ENCODE data around the gene PDCD11.

The PDCD11 gene

DNA sequence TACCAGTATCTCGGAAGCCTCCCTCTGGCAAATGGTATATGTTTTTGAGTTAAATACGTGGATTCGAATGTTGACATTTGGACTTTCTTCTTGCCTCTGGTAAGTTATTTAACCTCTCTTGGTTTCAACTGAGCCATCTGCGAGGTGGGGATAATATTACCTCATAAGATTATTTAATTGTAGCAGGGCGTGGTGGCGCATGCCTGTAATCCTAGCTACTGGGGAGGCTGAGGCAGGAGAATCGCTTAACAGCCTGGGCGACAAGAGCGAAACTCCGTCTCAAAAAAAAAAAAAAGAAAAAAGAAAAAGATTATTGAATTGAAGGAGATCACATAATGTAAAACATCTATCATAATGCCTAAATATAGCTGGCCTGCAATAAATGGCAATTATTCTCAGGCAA, 29.0 kb upstream of the PDCD11 start:
- TF ChIP-seq, protein P1, sequence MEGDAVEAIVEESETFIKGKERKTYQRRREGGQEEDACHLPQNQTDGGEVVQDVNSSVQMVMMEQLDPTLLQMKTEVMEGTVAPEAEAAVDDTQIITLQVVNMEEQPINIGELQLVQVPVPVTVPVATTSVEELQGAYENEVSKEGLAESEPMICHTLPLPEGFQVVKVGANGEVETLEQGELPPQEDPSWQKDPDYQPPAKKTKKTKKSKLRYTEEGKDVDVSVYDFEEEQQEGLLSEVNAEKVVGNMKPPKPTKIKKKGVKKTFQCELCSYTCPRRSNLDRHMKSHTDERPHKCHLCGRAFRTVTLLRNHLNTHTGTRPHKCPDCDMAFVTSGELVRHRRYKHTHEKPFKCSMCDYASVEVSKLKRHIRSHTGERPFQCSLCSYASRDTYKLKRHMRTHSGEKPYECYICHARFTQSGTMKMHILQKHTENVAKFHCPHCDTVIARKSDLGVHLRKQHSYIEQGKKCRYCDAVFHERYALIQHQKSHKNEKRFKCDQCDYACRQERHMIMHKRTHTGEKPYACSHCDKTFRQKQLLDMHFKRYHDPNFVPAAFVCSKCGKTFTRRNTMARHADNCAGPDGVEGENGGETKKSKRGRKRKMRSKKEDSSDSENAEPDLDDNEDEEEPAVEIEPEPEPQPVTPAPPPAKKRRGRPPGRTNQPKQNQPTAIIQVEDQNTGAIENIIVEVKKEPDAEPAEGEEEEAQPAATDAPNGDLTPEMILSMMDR (IDR thresholded peaks at IDR 0.05; ENCODE audit: low read depth, low read length), result no peak
- Histone ChIP-seq H3K27ac (peak overlapping the region; percentile 91), H3K9me3 (ENCODE audit: severe bottlenecking) (no peaks in the 10 kb centered on the region), H3K4me3 (ENCODE audit: low read depth, low read length) (peak overlapping the region; percentile 95), H3K36me3 (peaks cover 5% of the 10 kb centered on the region; the same call in 1 of the 2 replicates), H3K27me3 (ENCODE audit: insufficient read depth, low read depth, severe bottlenecking) (no peaks in the 10 kb centered on the region)
- no peak for DNase-seq

GRCh38 chr10:103367782-103368518, 28.5 kb upstream of the PDCD11 start, which contains the start of gene TAF5:
Gene TAF5, plus strand, starts transcription at chr10:103367976. Its CDS starts 14 bp downstream, at chr10:103367990.
- H3K9me3 ChIP-seq (ENCODE audit: severe bottlenecking), result no peaks in the 10 kb centered on the region
- peak within 1 kb of the TSS; percentile 95 for H3K4me3 ChIP-seq (ENCODE audit: low read depth, low read length)
- peak within 1 kb of the TSS; percentile 91 for H3K27ac ChIP-seq
- TF ChIP-seq, protein P1 (IDR thresholded peaks at IDR 0.05; ENCODE audit: low read depth, low read length), result no peak
- peaks cover 5% of the 10 kb centered on the region; the same call in 1 of the 2 replicates for H3K36me3 ChIP-seq
- peak; percentile 93 for DNase-seq
- H3K27me3 ChIP-seq (ENCODE audit: insufficient read depth, low read depth, severe bottlenecking), result no peaks in the 10 kb centered on the region

GRCh38 chr10:103373544-103373943, 22.9 kb upstream of the PDCD11 start:
- Histone ChIP-seq H3K27ac (no peak overlapping the region), H3K9me3 (ENCODE audit: severe bottlenecking) (no peaks in the 10 kb centered on the region), H3K36me3 (peaks cover 38% of the 10 kb centered on the region), H3K27me3 (ENCODE audit: insufficient read depth, low read depth, severe bottlenecking) (no peaks in the 10 kb centered on the region), H3K4me3 (ENCODE audit: low read depth, low read length) (no peak overlapping the region)
- no peak for DNase-seq
- TF ChIP-seq, protein P1 (IDR thresholded peaks at IDR 0.05; ENCODE audit: low read depth, low read length), result no peak

DNA sequence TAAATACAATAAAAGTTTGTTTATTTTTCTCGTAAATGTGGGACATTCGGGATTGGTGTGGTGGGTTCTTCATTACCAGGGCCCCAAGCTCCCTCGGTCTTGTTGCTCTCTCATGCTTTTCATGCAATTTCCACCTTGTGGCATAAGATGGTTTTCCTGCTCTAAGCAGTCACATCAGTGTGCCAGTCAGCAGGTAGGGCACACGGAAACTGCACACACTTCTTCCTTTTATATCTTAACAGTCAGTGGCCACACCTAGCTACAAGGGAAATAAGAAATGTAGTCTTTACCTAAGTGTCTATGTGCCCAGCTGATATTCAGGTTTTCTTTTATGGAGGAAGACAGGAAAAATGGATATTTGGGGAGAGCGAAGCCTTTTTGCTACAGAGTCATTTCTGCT, 22.2 kb upstream of the PDCD11 start:
- Histone ChIP-seq H3K9me3 (ENCODE audit: severe bottlenecking) (no peaks in the 10 kb centered on the region), H3K27ac (no peak overlapping the region), H3K27me3 (ENCODE audit: insufficient read depth, low read depth, severe bottlenecking) (no peaks in the 10 kb centered on the region), H3K4me3 (ENCODE audit: low read depth, low read length) (no peak overlapping the region), H3K36me3 (peaks cover 38% of the 10 kb centered on the region)
- TF ChIP-seq, protein P1 (IDR thresholded peaks at IDR 0.05; ENCODE audit: low read depth, low read length), result no peak
- no peak for DNase-seq

DNA sequence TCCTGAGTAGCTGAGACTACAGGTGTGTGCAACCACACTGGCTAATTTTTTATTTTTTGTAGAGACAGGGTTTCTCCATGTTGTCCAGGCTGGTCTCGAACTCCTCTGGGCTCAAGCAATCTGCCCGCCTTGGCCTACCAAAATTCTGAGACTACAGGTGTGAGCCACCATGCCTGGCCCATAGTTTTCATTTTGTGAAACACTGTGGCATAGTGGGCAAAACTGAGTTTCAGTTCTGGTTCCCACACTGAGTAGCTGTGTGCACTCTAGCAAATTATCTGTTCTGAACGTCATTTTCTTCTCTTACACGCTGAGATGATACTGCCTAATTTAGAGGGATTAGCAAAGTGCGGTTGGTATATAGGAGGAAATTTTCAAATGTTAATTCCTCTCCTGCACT, 13.7 kb upstream of the PDCD11 start:
- TF ChIP-seq, protein P1 (IDR thresholded peaks at IDR 0.05; ENCODE audit: low read depth, low read length), result no peak
- Histone ChIP-seq H3K4me3 (ENCODE audit: low read depth, low read length) (no peak overlapping the region), H3K27ac (no peak overlapping the region), H3K9me3 (ENCODE audit: severe bottlenecking) (no peaks in the 10 kb centered on the region), H3K27me3 (ENCODE audit: insufficient read depth, low read depth, severe bottlenecking) (no peaks in the 10 kb centered on the region), H3K36me3 (peaks cover 54% of the 10 kb centered on the region)
- DNase-seq, result no peak

Measured in WERI-Rb-1 (cell line).